ENCODE results near the gene EIF3F.

Gene EIF3F, protein sequence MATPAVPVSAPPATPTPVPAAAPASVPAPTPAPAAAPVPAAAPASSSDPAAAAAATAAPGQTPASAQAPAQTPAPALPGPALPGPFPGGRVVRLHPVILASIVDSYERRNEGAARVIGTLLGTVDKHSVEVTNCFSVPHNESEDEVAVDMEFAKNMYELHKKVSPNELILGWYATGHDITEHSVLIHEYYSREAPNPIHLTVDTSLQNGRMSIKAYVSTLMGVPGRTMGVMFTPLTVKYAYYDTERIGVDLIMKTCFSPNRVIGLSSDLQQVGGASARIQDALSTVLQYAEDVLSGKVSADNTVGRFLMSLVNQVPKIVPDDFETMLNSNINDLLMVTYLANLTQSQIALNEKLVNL

DNA sequence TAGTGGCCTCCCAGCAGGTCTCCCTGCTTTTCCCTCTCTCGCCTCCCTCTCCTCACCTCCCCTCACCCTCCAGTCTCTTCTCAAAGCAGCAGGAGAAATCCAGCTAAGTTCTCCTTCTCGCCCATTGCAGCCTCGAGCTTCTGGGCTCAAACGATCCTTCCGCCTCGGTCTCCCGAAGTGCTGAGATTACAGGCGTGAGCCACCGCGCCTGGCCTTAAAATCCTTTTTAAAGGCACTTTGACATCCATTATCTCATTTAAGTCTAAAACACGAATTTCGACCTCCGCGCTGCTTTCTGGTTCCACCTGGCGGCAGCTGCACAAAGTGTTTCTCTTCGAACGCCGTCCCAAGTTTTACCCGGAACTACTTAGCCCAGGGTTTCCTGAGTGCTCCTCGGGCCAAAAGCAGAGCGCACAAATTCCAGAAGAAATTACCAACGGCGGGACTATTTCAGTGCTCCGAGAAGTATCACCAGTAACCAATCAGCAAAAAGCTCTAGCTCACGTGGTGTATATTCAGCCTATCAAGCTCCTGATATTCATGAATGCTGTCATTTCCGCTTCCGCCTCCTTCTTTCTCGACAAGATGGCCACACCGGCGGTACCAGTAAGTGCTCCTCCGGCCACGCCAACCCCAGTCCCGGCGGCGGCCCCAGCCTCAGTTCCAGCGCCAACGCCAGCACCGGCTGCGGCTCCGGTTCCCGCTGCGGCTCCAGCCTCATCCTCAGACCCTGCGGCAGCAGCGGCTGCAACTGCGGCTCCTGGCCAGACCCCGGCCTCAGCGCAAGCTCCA, at the start of gene EIF3F:
EIF3F (plus strand) TSS at position 570 of the 792 bp plus-strand sequence; CDS start at position 586, 16 bp downstream.
- peak; percentile 100 for DNase-seq (ENCODE audit: low read depth)

DNA sequence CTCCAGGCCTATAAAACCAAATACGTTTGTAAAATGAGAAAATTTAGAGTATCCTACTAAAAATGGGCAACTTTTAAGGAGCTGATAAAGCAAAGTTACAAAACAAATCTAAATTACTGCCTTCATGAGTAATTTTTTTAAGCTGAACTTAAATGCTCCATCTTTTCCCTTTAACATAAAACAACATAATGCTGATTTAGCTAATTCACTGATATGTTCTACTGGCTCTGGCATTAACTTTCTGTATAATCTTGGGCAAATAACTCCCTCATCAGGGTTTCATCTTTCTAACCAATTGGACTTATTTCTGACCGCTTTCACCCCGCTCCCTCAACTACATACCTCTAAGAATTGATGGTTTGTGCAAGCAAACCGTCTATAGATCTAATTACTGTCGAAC, 46.0 kb upstream of the EIF3F start:
- no peak for DNase-seq (ENCODE audit: low read depth)

DNA sequence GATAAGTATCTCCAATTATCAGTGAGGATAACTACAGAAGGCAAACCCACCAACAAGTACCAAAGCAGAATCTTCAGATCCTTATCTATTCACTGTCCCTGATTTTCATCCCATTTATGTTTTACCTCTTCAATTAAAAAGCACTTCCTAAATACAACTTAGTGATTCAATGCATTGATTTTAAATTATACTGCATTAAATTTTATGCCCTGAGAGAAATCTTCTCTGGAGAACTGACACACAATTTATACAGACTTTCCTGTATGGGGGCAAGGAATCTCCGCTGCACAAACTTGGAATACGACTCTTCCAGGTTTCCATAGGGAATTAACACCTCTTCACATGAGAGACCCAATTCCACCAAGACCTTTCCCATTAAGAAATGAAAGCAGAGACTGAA, 45.5 kb upstream of the EIF3F start, which contains the start of gene OR10A3:
OR10A3 (minus strand) TSS at position 101 of the 400 bp plus-strand sequence. CDS start 2,188 bp downstream, outside the sequence.
- DNase-seq (ENCODE audit: low read depth) = no peak

DNA sequence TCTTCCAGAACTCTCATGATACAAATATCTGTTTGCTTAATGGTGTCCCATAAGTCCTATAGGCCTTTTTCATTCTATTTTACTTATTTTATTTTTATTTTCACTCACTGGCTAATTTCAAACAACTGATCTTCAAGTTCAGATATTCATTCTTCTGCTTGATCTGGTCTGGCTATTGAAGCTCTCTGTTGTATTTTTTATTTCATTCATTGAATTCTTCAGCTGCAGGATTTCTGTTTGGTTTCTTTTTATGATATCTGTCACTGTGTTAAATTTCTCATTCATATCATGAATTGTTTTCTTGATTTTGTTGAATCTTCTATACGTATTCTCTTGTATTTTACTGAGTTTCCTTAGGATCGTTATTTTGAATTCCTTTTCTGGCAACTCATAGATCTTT, 43.0 kb upstream of the EIF3F start:
- no peak for DNase-seq (ENCODE audit: low read depth)

DNA sequence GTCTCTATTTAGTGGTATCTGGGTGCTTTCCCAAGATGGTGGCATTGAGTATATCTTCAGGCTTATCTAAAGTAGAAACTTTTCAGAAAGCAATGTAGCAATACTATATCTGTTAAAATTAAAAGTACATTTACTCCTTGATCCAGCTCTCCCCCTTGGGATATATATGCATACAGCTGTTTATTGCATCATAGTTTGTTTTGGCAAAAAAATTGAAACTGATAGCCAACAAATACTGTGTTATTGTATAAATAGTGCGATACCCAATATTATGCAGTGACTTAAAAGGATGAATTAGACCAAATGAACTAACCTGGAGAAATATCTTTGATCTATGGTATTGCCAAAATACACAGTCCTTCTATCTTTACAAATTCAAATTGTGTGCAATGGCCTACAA, 37.2 kb upstream of the EIF3F start:
- DNase-seq (ENCODE audit: low read depth) = no peak

DNA sequence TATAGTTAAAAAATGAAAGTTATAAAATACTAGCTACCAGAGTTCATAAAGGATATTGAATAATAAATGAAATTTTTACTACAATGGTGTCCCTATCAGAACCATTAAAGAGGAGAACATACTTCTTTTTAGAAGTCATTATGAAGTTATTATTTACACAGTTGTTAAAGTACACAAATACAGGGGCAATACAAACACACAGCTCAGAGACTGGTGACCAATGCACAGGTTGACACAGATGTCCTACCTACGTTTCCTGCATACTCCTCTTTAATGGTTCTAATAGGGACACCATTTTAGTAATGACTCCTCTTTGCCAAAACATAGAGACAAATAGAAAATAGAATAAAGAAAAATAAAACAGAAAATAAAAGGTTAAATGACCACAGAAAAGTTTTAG, 31.9 kb upstream of the EIF3F start:
- DNase-seq (ENCODE audit: low read depth) = no peak

DNA sequence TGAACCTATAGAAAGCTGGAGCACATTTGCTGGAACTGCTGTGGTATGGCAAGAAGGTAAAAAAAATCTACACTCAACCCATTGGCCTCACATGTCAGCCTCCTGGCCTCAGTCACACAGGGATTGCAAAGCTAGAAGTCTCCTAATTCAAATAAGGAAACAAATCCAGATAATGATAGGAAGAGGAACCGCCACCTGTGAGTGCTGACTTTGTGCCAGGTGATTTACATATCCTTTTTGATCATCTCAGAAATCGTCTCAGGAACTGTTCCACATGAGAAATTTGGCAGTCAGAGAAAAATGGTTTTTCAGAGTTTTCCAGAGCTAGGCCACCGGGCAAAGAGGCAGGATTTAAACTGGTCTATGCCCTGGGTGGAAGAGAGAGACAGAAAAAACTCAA, 22.9 kb upstream of the EIF3F start:
- DNase-seq (ENCODE audit: low read depth) = no peak

DNA sequence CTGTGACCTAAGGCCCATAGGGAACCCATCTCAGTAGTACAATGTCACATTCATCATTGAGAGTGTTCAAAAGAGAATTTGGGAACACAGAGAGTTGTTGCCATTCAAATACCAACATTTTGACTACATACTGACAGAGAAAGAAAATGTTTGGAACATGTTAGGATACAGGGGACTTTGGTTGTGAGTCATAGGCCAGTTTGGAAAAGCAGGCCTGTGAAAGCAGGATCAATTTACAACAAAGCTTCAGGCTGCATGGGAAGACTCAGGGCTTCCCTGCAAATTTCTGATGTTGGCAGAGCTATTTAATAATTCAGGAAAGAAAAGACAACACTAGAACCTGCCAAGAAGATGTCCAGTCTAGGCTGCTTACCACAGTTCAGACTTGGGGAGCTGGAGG, 22.3 kb upstream of the EIF3F start:
- peak; percentile 61 for DNase-seq (ENCODE audit: low read depth)

DNA sequence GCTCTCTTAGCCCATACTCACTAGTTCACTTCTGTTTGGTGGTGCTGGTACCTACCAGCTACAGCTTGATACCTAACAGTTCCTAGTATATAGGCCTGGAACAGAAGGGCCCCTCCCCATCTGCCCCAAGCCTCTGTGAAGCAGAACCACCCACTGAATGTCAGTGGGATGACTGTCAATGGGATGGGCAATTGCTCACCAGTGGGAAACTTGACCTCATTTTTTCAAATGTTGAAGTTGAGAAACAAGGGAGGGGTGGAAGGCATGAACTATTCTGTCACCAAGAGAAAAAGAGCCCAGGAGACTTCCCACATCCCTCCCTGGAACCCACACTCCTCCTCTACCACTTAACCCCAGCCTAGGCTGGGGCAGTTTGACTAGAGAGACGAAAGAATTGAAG, 21.8 kb upstream of the EIF3F start, which contains the start of gene NLRP10:
NLRP10 (minus strand) TSS at position 62 of the 400 bp plus-strand sequence. CDS start 1,952 bp downstream, outside the sequence.
- peak; percentile 84 for DNase-seq (ENCODE audit: low read depth)

DNA sequence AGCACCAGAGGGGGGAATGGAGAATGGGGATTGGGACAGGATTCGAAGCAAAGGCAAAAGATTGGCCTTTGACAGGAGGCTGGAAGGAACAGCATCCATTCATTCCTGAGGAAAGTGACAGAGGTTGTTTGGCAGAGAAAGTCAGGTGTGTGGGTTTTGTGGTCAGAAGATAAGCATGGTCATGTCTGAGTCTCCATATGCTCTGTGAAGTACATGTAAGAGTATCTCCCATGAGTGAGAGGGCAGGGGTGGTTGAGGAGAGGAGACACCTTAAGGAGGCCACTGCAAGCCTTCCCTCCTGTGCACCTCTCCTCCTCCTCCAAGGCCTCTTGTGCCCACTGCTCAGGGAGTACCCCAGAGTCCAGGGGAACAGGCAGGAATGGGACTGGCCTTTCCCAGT, 20.0 kb upstream of the EIF3F start:
- DNase-seq (ENCODE audit: low read depth) = peak; percentile 10

DNA sequence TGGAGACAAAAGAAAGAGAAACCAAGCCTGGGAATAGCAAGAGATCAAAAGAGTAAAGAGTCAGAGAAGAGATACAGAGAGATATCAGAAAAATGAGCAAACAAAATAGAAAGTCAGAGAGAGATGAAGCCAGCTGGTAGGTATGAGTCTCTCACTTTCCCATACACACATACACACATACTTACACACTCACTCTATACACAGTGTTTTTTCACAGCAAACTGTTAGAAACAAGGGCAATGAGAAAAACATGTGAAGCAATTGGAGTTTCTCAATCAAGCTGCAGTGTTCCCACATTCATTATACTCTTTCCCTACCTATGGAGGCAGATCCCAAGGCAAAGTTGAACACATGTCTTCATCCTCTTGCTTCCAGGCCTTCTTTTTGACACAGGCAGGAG, 19.3 kb upstream of the EIF3F start:
- no peak for DNase-seq (ENCODE audit: low read depth)

DNA sequence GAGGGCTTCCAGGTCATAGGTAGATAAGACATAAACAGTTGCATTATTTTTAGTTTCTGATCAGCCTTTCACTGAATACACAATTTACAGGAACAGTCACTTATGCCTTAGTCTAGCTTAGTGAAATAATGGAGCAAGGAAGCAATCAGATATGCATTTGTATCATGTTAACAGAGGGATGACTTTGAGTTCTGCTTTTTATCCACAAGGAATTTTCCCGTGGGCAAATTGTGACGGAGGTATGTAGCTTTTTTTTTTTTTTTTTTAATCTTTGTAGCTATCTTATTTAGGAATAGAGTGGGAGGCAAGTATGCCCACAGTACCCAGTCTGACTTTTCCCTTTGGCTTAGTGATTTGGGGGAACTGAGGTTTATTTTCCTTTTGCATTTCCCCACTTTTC, 18.5 kb upstream of the EIF3F start:
- DNase-seq (ENCODE audit: low read depth) = peak; percentile 25

DNA sequence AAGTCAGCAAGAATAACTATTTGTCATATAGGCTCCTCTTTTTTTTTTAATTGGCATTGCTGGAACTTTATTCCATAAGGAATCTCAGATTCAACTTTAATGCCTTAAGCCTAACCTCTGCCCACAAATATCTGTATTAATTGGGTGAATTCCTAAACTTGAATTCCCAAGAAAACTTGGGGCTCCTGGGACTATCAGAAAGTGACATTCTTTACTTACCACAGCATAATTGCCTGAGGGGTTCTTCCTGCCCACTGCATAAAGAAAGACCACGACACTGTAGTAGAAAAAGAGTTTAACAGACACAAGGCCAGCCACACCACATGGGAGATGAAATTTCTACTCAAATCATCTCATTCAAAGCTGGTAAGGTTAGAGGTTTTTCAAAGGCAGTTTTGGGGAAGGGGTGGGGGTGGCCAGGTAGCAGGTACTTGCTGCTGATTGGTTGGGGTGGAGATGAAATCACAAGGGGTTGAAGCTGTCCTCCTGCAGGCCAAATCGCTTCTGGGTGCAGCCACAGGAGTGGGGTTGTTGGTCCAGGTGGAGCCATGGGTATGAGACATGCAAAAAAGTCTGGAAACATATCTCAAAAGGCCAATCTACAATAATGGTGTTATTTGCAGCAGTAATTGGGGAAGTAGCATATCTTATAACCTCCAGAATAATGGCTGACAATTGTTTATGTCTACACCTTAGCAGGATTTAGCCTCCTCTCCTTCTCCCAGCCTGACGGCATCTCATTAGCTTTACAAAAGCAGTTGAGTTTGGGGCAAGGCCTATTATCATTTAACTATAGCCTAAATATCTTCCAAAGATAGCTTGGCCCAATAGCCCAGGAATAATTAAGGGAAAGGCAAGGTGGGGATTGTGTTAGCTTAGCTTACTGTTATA, 17.1 kb upstream of the EIF3F start:
- DNase-seq (ENCODE audit: low read depth) = peak; percentile 49

DNA sequence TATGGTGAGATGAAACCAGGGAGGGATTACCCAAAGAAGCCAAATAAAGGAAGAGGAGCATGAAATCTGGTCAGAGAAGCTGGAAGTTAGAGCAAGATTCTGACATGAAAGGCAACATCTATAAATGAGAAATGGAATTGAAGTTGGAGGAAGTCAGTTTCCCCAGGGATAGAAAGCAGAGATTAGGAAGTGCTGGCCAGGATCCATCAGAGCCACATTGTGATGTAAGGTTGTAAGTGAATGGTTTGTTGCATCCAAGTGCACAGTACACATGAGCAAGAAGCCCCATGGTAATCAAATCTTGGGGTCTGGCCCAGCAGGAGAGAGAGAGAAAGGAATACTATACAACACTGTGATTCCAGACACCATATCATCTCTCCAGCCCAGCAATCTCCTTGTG, 15.3 kb upstream of the EIF3F start:
- DNase-seq (ENCODE audit: low read depth) = no peak

DNA sequence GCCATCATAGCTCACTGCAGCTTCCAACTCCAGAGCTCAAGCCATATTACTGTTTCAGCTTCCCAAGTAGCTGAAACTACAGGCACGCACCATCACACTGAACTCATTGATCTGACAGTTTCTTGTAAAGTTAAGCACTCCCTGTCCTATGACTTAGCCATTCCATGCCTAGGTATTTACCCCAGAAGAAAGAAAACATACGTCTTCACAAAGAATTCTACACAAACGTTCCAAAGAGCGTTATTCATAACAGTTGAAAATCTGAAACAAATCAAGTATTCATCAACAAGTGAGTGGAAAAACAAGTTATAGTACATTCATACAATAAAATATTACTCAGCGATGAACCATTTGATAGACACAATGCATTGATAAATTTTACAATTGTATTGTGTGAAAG, 14.1 kb upstream of the EIF3F start:
- peak; percentile 40 for DNase-seq (ENCODE audit: low read depth)

DNA sequence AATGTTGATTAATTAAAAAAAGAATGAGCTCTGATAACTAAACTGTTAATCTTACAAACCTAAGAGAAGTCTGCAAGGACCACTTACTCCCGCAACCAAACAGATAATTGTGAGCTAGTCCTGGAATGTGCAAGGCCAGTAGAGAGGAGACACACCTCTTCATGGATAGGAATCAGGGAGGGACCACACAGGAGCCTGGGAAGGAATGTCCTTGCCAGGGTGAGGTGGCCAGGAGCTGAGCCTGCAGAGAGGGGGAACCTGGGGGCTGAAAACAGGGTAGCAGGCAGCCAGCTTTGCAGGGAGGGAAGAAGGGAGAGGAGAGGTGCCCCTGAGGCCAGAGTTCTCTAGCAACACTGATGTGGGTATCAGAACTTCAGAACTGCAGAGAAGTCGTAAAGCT, 12.5 kb upstream of the EIF3F start:
- peak; percentile 10 for DNase-seq (ENCODE audit: low read depth)

DNA sequence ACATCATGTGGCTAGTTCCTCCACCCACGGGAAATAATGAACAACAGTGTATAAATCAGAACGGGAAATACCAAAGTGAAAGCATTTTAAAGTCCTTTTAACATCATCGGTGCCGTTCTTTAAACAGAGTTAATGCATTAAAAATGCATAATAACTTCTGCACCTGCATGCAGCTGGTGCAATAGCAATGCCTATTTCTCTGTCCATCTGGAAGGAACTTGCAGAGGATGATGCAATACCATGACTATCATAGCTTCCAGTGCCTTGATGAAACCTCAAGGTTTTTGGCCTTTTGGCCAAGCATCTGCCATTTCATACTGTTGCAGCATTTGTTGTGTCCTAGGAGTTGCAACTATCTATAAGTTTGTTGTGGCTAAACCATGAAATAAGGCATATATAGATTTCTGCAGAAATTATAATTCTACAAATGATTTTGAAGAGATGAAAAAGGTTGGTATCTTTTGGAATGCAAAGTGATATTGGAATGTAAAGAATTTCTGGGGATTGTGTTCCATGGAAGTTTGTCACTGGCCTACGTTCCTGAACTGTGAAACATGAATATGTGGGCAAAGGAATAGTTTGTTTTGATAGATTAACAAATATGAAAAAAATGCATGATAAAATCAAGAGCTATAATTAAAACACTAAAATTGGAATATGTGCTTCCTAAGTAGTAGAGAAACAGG, 9.8 kb upstream of the EIF3F start:
- DNase-seq (ENCODE audit: low read depth) = peak; percentile 94

DNA sequence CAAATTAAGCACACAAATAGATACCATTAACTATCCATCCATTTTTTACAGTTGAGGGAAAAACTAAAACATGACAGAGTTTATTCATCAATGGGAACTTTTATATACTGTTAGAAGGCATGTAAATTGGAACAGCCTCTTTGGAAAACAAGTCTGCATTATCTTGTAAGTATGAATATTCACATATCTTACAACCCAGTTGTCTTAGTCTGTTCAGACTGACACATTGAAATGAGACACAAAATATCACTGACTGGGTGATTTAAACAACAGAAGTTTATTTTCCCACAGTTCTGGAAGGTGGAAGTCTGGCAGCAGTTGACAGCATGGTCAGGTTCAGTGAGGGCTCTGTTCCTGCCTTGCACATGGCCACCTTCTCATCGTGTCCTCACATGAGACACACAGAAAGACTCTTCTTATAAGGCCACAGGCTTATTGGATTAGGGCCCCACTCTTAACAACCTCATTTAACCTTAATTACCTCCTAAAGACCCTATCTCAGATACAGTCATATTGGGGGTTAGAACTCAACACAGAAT, 5.4 kb upstream of the EIF3F start:
- no peak for DNase-seq (ENCODE audit: low read depth)

DNA sequence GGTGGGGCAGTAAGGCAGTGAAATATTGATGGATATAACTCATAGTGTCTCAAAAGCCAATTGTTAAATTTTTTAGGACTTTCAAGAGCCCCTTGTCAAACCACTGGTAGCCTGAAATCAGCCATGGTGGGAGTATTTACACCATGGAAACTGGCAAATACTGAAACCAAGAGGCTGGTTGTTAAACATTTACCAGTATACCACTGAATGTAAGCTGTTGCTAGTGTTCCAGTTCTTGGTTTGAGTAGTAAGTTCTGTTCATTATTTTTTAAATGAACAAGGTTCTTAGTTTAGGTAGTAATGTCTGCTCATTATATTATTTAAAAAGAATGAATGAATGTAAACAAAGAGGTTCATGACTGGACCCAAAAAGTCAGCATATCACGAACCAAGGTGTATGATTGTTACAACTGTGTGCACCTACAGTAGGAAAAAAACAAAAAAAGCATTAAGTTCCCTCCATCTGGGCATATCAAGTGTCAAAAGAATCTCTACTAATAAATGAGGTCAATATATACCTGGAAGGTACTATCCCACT, 4.5 kb upstream of the EIF3F start:
- no peak for DNase-seq (ENCODE audit: low read depth)

DNA sequence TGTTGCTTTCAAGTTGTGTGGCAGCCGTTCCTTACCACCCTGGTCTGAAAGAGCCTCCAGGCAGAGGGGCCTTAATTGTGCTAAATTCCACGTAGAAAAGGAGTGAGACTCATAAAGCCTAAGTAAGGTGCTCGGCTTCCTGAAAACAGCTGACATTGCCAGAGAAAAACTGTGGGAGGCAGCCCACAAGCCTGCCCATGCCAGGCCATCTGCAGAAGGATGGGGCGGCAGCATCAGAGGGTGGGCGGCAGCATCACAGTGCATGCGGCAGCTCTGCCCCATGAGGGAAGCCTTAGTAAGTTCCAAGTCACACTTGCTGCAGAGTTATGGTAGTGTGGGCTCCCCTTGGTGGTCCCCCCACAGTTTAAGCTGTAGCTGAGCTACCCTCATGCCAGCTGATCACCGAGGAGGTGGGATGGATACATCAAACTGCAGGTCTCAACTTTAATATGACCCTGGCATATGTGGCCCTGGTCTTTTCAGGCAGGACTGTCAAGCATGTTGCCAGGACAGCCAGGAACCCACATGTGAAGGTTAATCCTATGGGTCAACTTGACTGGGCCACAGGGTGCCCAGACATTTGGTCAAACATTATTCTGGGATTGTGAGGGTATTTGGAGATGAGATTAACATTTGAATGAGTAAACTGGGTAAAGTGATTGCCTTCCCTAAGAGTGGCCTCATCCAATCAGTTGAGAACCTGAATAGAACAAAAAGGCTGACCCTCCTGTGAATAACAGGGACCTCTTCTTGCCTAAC, 3.1 kb upstream of the EIF3F start:
- no peak for DNase-seq (ENCODE audit: low read depth)

All from ELR (cell line).